Kidney epithelial cell (primary cell): ENCODE data around the gene PAPSS2. TPM values are rescaled to one million over a fixed set of nuclear protein-coding genes. Genes with fewer than 3 reads are reported as not detected.

Experiments used
- DNase-seq: peaks from one replicate; pipeline ENCODE4 v3.0.0-alpha.2; 2010; ENCODE audit warnings: low read depth
- H3K27me3 ChIP-seq: 2 replicates; pipeline ENCODE4 v1.6.0; 2011; ENCODE audit warnings: low read length; ENCODE audit not compliant: control insufficient read depth, insufficient read depth
- H3K36me3 ChIP-seq: 2 replicates; pipeline ENCODE4 v1.5.1; 2011; ENCODE audit warnings: low read length; ENCODE audit not compliant: control insufficient read depth, insufficient read depth
- H3K4me3 ChIP-seq: 2 replicates; pipeline ENCODE4 v1.5.1; 2011; ENCODE audit warnings: low read depth, mild to moderate bottlenecking, control low read depth, low read length
- total RNA-seq: library from RNA; depleted of rRNA; stranded (reverse); fragments of >200 nt; gene quantifications from 2 replicates; pipeline ENCODE4 v1.2.3, GENCODE V29; 2015
- TF ChIP-seq, protein P1 (sequence below): IDR thresholded peaks from 2 replicates; pipeline ENCODE4 v1.5.1; 2011; ENCODE audit warnings: mild to moderate bottlenecking, moderate library complexity, low read length, control low read depth, inconsistent platforms; ENCODE audit not compliant: insufficient read depth, poor library complexity, severe bottlenecking

PAPSS2 gene
- total RNA-seq, 1 donor from 2014 or later: 11.4 TPM

DNA sequence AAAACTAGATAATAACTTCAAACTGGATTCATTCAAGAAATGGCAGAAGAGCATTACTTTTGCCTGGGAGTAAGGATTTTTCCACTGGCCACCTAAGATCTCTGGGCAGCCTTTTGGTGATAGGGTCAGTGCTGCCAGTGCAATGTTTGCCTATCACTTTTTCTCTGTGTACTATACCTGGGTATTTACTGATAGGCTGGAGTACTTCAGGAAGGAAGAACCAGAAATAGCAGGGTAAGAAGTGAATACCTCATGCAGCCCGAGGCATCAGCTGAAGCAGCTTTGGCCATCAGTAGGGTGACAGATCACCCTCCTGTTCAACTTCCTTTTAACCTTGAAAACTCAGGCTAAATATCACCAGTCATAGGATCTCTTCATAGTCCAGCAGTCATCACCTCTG is 5.5 kb upstream of the PAPSS2 start:
- H3K4me3 ChIP-seq: no peak overlapping the region
- TF ChIP-seq, protein P1, sequence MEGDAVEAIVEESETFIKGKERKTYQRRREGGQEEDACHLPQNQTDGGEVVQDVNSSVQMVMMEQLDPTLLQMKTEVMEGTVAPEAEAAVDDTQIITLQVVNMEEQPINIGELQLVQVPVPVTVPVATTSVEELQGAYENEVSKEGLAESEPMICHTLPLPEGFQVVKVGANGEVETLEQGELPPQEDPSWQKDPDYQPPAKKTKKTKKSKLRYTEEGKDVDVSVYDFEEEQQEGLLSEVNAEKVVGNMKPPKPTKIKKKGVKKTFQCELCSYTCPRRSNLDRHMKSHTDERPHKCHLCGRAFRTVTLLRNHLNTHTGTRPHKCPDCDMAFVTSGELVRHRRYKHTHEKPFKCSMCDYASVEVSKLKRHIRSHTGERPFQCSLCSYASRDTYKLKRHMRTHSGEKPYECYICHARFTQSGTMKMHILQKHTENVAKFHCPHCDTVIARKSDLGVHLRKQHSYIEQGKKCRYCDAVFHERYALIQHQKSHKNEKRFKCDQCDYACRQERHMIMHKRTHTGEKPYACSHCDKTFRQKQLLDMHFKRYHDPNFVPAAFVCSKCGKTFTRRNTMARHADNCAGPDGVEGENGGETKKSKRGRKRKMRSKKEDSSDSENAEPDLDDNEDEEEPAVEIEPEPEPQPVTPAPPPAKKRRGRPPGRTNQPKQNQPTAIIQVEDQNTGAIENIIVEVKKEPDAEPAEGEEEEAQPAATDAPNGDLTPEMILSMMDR: no peak
- H3K27me3 ChIP-seq: no peaks in the 10 kb centered on the region
- no peaks in the 10 kb centered on the region for H3K36me3 ChIP-seq
- no peak for DNase-seq

DNA sequence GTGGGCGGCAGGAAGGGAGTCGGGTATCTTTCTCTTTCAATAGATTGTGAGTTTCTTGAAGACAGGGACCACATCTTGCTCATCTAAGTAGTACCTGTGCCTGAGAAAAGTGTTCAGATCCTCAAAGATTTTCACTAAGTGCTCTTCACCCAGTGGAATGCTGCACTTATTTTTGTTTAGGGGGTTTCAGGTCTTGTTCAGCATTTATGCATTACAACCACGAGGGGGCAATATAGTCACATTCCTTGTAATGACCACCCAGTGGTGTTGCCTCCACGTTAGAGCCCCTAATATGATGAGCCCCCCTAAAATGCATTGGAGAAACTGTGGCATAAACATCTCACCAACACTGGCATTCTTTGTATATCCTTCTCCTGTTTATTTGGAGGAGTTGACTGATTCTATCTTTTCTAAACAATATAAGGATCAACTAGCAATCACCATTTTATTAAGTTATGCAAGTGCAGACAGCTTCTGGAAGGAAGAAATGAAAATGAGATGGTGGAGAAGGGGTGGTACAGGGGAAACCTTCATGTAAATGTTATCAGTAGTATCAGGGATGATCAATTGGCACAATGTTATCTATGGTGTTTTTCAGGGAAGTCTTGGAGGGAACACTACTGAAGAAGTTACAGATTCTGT is 3.1 kb upstream of the PAPSS2 start:
- TF ChIP-seq, protein P1: peak; percentile 67
- DNase-seq: no peak

DNA sequence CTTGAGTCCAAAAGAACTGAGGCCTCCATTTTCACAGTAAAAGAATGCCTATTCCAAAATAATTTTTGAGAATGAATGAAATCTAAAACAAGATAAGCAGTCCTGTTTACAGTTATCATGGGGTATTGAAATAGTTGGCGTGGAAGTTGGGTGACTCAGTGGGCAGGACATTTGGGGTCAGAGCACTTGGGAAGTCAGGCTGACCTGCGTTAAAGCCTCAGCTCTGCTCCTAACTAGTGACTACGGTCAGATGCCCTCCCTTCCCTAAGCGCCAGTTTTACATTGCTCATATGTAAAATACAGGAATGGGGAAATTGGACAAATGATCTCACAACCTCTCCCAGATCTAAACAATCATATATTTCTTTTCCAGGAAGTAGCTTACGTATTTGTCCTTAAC is 2.3 kb upstream of the PAPSS2 start:
- DNase-seq: no peak
- Histone ChIP-seq H3K4me3 (no peak overlapping the region), H3K27me3 (no peaks in the 10 kb centered on the region), H3K36me3 (no peaks in the 10 kb centered on the region)
- TF ChIP-seq, protein P1: no peak

More for the DNA sequence above, 3.1 kb upstream of the PAPSS2 start:
- Histone ChIP-seq H3K36me3 (no peaks in the 10 kb centered on the region), H3K4me3 (no peak overlapping the region), H3K27me3 (no peaks in the 10 kb centered on the region)

DNA sequence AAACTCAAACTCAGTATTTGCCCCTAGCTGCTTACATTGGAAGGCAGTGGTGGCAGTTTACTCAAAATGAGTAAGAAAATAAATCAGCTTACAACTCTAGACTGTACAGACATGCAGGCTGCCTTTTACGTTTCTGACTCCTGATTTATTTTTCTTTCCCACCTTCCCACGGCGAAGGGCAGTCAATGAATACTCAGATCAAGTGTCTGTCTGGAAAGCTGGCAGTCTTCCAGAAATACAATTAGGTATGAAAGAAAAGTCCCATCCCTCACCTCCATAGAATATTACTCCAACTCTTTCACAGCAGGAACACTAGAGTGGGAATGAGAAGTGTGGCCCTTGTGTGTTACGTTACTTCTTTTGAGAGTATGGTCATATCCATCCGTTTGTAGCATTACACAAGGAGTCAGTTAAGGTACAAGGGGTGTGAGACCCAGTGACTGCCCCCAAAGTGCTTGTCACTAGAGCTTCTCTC is 1.3 kb upstream of the PAPSS2 start:
- TF ChIP-seq, protein P1: no peak
- H3K27me3 ChIP-seq: no peaks in the 10 kb centered on the region
- H3K4me3 ChIP-seq: no peak overlapping the region
- no peaks in the 10 kb centered on the region for H3K36me3 ChIP-seq
- DNase-seq: no peak

DNA sequence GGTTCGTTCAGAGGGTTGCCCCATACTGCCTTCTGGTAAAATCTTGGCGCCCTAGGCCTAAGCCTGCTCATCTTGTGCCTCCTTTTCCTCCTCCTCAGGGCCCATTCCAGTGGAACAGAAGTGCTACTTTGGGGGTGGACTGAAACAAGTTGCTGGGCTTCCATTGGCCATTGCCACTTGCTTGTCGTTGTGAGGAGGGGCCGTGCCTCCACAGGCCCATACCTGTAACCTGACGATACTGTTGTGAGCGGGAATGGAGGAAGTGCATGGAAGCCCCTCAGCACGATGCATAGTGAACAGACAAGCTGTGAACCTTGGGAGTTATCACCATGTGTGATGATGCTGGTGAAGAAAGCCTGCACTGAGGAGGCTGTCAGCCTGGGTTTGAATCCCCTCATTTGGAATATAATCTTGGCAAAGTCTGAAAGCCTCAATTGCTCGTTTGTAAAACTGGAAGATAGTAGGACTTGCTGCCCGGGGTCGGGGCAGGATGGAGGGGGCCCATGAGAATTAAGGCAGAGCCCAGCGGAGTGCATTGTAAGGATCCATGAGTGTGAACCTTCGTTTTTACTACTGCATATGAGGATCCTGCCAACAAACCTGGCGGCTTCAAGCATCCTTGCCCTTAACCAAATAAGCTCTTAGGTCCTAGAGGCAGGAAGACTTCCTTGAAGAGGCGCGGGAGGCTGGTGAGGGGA is 671 bp upstream of the PAPSS2 start:
- DNase-seq: no peak
- Histone ChIP-seq H3K36me3 (no peaks in the 10 kb centered on the region), H3K4me3 (peak overlapping the region; percentile 73), H3K27me3 (no peaks in the 10 kb centered on the region)
- TF ChIP-seq, protein P1: no peak
